ENCODE measurements around the gene TUBG1. TPM values are rescaled to one million over a fixed set of nuclear protein-coding genes. Genes with fewer than 3 reads are reported as not detected.

Gene TUBG1
- total and polyA plus RNA-seq, 10 of the 15 experiments (the other 5 are each of a cell fraction or from before 2014, with no cell fraction given) = 40.0 to 256 (median 107) TPM

DNA sequence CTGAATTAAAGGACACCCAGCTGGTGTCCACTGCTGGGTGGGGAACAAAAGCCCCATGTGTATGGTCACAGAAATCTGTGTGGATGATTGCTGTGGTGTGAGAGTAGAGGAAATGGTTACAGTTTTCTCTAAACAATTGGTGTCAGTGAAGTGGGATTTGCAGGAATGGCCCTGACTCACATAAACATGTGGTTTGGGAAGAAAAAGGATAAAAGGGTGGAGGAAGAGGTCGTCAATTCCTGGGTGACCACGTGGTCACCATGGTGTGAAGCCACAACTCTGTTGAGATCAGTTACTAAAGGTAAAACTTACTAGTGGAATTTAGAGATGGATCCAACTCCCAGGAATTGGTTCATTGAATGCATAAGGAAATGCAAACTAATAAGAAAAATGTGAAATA, 46.0 kb downstream of the TUBG1 start:
- WGBS (ENCODE audit: insufficient coverage, insufficient replicate concordance, low lambda C conversion rate, missing lambda C conversion rate) = 29% methylated on average over 2 of the region's 2 CpGs
- DNase-seq (ENCODE audit: low read depth, low spot score) (no peak), FAIRE-seq (no peak), ATAC-seq (no peak)
- CTCF ChIA-PET = interaction anchor here (1.3 to 2.5 kb wide), 3 partner anchors 19 to 77 kb away, joined by 4 to 10 read pairs (median 5); no protein-coding TSS in a partner anchor
- Histone ChIP-seq H3K79me2 (ENCODE audit: control insufficient read depth, insufficient read depth, low read length) (peaks cover 3% of the 10 kb centered on the region; the same call in 1 of the 2 replicates), H3K4me2 (ENCODE audit: control insufficient read depth, insufficient read depth) (peak overlapping the region; percentile 81), H2AFZ (ENCODE audit: control insufficient read depth, low read depth, low read length) (no peak overlapping the region), H3K27ac (ENCODE audit: control insufficient read depth, insufficient read depth) (no peak overlapping the region), H3K4me3 (no peak overlapping the region), H3K9me3 (replicated peaks; ENCODE audit: control insufficient read depth, insufficient read depth, low read length) (no peaks in the 10 kb centered on the region), H3K9ac (ENCODE audit: control insufficient read depth, insufficient read depth, low read length) (no peak overlapping the region), H4K20me1 (ENCODE audit: control insufficient read depth, insufficient read depth) (no peaks in the 10 kb centered on the region), H3K27me3 (replicated peaks in 1 of 2; ENCODE audit: control insufficient read depth in 2 of 2, insufficient read depth in 2 of 2, low read length in 1 of 2) (no peaks in the 10 kb centered on the region), H3K4me1 (ENCODE audit: control insufficient read depth, insufficient read depth, low read length) (peaks cover 30% of the 10 kb centered on the region), H3K36me3 (ENCODE audit: control insufficient read depth in 2 of 2, insufficient read depth in 2 of 2, low read length in 1 of 2) (no peaks in the 10 kb centered on the region)
- RAD21 ChIA-PET (ENCODE audit: unreplicated experiment) = interaction anchor here (0.6 to 2.9 kb wide), 3 partner anchors 21 to 40 kb away, joined by 3 to 21 read pairs (median 4); no protein-coding TSS in a partner anchor
- in situ Hi-C loops (cut with MboI) (no loop called here), intact Hi-C loops (cut with micrococcal nuclease; ENCODE audit: unreplicated experiment) (loop anchor here (5.0 kb wide), 1 partner anchor 78 kb away; the partner anchor contains the start of gene PSMC3IP)
- POLR2A ChIA-PET = interaction anchor here (0.6 to 1.2 kb wide), 4 partner anchors 9 to 107 kb away, joined by 3 to 5 read pairs (median 4); no protein-coding TSS in a partner anchor
- BruUV-seq (replicated peaks) = no TSS peak
- SMC1A ChIA-PET (ENCODE audit: uncharacterized antibody, unreplicated experiment) = interaction anchor here (1.0 to 2.3 kb wide), 7 partner anchors 9 to 94 kb away, joined by 4 to 17 read pairs (median 6); partner anchors contain the start of gene PSMC3IP
- TF ChIP-seq NFYB (IDR thresholded peaks at IDR 0.05; ENCODE audit: insufficient read depth, low read depth, low read length) (no peak), MTA2 (IDR thresholded peaks at IDR 0.05; ENCODE audit: low read depth) (no peak), MEF2B (IDR thresholded peaks at IDR 0.05; ENCODE audit: partially characterized antibody, poor library complexity, severe bottlenecking) (no peak), ZNF217 (IDR thresholded peaks at IDR 0.05) (no peak), IKZF2 (IDR thresholded peaks at IDR 0.05) (no peak), NRF1 (conservative IDR thresholded peaks at IDR 0.05; ENCODE audit: low read depth, low read length) (no peak), CBX3 (IDR thresholded peaks at IDR 0.05; ENCODE audit: borderline replicate concordance, low read depth) (no peak), STAT1 (conservative IDR thresholded peaks at IDR 0.05) (no peak), NFYA (IDR thresholded peaks at IDR 0.05; ENCODE audit: borderline replicate concordance, low read depth, low read length) (no peak), PAX5 (IDR thresholded peaks at IDR 0.05; ENCODE audit: borderline replicate concordance, low read depth, low read length) (no peak), FOS (IDR thresholded peaks at IDR 0.05; ENCODE audit: borderline replicate concordance, extremely low read depth, insufficient read length) (no peak), WRNIP1 (IDR thresholded peaks at IDR 0.05; ENCODE audit: borderline replicate concordance, low read depth, low read length) (no peak), JUND (IDR thresholded peaks at IDR 0.05; ENCODE audit: low read depth, low read length) (no peak), BRCA1 (IDR thresholded peaks at IDR 0.05; ENCODE audit: low read depth, low read length) (no peak), EP300 (IDR thresholded peaks at IDR 0.05; ENCODE audit: borderline replicate concordance in 1 of 2, control insufficient read depth in 1 of 2, low read depth in 2 of 2, low read length in 2 of 2) (no peak; a peak in 1 of 4 replicates), KLF5 (IDR thresholded peaks at IDR 0.05; ENCODE audit: partially characterized antibody) (no peak), ATF7 (IDR thresholded peaks at IDR 0.05; ENCODE audit: low read depth) (no peak)
- TF ChIP-seq, protein P1, sequence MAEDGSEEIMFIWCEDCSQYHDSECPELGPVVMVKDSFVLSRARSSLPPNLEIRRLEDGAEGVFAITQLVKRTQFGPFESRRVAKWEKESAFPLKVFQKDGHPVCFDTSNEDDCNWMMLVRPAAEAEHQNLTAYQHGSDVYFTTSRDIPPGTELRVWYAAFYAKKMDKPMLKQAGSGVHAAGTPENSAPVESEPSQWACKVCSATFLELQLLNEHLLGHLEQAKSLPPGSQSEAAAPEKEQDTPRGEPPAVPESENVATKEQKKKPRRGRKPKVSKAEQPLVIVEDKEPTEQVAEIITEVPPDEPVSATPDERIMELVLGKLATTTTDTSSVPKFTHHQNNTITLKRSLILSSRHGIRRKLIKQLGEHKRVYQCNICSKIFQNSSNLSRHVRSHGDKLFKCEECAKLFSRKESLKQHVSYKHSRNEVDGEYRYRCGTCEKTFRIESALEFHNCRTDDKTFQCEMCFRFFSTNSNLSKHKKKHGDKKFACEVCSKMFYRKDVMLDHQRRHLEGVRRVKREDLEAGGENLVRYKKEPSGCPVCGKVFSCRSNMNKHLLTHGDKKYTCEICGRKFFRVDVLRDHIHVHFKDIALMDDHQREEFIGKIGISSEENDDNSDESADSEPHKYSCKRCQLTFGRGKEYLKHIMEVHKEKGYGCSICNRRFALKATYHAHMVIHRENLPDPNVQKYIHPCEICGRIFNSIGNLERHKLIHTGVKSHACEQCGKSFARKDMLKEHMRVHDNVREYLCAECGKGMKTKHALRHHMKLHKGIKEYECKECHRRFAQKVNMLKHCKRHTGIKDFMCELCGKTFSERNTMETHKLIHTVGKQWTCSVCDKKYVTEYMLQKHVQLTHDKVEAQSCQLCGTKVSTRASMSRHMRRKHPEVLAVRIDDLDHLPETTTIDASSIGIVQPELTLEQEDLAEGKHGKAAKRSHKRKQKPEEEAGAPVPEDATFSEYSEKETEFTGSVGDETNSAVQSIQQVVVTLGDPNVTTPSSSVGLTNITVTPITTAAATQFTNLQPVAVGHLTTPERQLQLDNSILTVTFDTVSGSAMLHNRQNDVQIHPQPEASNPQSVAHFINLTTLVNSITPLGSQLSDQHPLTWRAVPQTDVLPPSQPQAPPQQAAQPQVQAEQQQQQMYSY (CRISPR knock-in tag; IDR thresholded peaks at IDR 0.05) = no peak
